Stimulated activated CD4-positive, alpha-beta T cell treated with anti-CD3 and anti-CD28 coated beads, TNF-alpha, amount 100 ng/mL, for 48 hours (primary cell): ENCODE data around the gene RAC3.

Experiments used
- DNase-seq, 3 donors: peaks; one replicate each; pipeline ENCODE4 v3.0.0-alpha.2; 2020; ENCODE audit warnings: low read depth in 3 of 3

RAC3 gene

GRCh38 chr17:81999587-81999975 is 31.9 kb upstream of the RAC3 start:
- DNase-seq = no peak

- no peak for DNase-seq
Measured at GRCh38 chr17:81999976-82000802, 31.3 kb upstream of the RAC3 start.

- DNase-seq = no peak
Measured at GRCh38 chr17:82000803-82001570, 30.5 kb upstream of the RAC3 start.

- DNase-seq = no peak
Measured at GRCh38 chr17:82001571-82002056, 29.9 kb upstream of the RAC3 start.

- DNase-seq = peak in 2 of 3 donors; percentile 15 to 24
Measured at GRCh38 chr17:82003411-82004381, 27.8 kb upstream of the RAC3 start.

- no peak for DNase-seq
Measured at GRCh38 chr17:82004517-82005455, 26.7 kb upstream of the RAC3 start.

GRCh38 chr17:82005701-82006348 is 25.7 kb upstream of the RAC3 start:
- DNase-seq = no peak

- DNase-seq = no peak
Measured at GRCh38 chr17:82006468-82007227, 24.8 kb upstream of the RAC3 start.

GRCh38 chr17:82007228-82007494 is 24.3 kb upstream of the RAC3 start:
- no peak for DNase-seq

- DNase-seq = no peak
Measured at GRCh38 chr17:82007495-82008257, 23.8 kb upstream of the RAC3 start.

- DNase-seq = no peak
Measured at GRCh38 chr17:82008258-82008940, 23.1 kb upstream of the RAC3 start.

GRCh38 chr17:82008941-82009405 is 22.5 kb upstream of the RAC3 start:
- DNase-seq = no peak

- DNase-seq = no peak
Measured at GRCh38 chr17:82009413-82009812, 22.1 kb upstream of the RAC3 start.

GRCh38 chr17:82010575-82011525 is 20.6 kb upstream of the RAC3 start:
- DNase-seq = no peak

GRCh38 chr17:82011617-82012187 is 19.8 kb upstream of the RAC3 start:
- no peak for DNase-seq

- no peak for DNase-seq
Measured at GRCh38 chr17:82012261-82012639, 19.2 kb upstream of the RAC3 start.
